BJ (cell line): Measurements from ENCODE around the gene DKK2. TPM values are rescaled to one million over a fixed set of nuclear protein-coding genes. Genes with fewer than 3 reads are reported as not detected.

Experiments used
- CTCF ChIA-PET: fragments of 350-600 bp; formaldehyde crosslinking; extraction: SDS; loops from one replicate; lab custom pipeline; 2021; ENCODE audit warnings: antibody characterized with exemption, inconsistent platforms; lab: Yijun Ruan, JAX
- POLR2A ChIA-PET: fragments of 300-600 bp; sonication (Branson Sonifier 250); formaldehyde crosslinking; extraction: SDS; loops from one replicate; lab custom pipeline; 2021; ENCODE audit warnings: antibody characterized with exemption; lab: Charles Lee
- DNase-seq: peaks from one replicate; pipeline ENCODE4 v3.0.0-alpha.2; 2011; ENCODE audit warnings: low read depth
- H3K27me3 ChIP-seq: 2 replicates; pipeline ENCODE4 v1.6.0; 2011; ENCODE audit warnings: low read length; ENCODE audit not compliant: control insufficient read depth, insufficient read depth
- H3K36me3 ChIP-seq: 2 replicates; pipeline ENCODE4 v1.5.1; 2011; ENCODE audit warnings: low read length; ENCODE audit not compliant: control insufficient read depth, insufficient read depth
- H3K4me3 ChIP-seq: 2 replicates; pipeline ENCODE4 v1.5.1; 2011; ENCODE audit warnings: low read depth, mild to moderate bottlenecking, control low read depth, low read length
- polyA plus RNA-seq: library from polyadenylated mRNA; depleted of rRNA; stranded (reverse); fragments of >200 nt; gene quantifications from 2 replicates; pipeline ENCODE4 v1.2.3, GENCODE V29; 2011
- TF ChIP-seq, protein P1 (sequence below): IDR thresholded peaks from 2 replicates; pipeline ENCODE4 v1.5.1; 2011; ENCODE audit warnings: low read depth, mild to moderate bottlenecking, control low read depth, inconsistent platforms, low read length, moderate library complexity; ENCODE audit not compliant: insufficient read depth

The DKK2 gene
- polyA plus RNA-seq, 1 experiment, result 0.25 TPM

DNA sequence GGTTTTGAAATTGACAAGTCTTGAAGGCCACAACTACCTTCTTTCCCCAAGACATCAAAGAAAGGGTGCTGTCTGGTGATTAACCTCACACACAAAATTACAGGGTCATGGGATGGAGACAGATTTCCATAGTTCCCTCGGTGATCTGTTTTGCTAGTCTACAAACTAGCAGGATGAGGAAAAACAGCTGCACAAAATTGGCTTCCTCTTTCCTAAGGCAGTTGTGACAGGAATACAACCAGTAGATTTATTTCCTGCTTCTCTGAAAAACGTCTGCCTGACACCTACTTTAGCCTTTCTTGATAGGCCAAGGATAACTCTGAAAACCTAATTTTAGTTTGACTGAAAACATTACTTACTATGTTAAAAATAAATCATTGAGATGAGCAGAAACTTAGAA is 39.6 kb downstream of the DKK2 start:
- CTCF ChIA-PET, result no interaction called here
- DNase-seq, result no peak
- POLR2A ChIA-PET, result no interaction called here
- Histone ChIP-seq H3K36me3 (no peaks in the 10 kb centered on the region), H3K4me3 (no peak overlapping the region), H3K27me3 (no peaks in the 10 kb centered on the region)
- TF ChIP-seq, protein P1, sequence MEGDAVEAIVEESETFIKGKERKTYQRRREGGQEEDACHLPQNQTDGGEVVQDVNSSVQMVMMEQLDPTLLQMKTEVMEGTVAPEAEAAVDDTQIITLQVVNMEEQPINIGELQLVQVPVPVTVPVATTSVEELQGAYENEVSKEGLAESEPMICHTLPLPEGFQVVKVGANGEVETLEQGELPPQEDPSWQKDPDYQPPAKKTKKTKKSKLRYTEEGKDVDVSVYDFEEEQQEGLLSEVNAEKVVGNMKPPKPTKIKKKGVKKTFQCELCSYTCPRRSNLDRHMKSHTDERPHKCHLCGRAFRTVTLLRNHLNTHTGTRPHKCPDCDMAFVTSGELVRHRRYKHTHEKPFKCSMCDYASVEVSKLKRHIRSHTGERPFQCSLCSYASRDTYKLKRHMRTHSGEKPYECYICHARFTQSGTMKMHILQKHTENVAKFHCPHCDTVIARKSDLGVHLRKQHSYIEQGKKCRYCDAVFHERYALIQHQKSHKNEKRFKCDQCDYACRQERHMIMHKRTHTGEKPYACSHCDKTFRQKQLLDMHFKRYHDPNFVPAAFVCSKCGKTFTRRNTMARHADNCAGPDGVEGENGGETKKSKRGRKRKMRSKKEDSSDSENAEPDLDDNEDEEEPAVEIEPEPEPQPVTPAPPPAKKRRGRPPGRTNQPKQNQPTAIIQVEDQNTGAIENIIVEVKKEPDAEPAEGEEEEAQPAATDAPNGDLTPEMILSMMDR, result no peak

DNA sequence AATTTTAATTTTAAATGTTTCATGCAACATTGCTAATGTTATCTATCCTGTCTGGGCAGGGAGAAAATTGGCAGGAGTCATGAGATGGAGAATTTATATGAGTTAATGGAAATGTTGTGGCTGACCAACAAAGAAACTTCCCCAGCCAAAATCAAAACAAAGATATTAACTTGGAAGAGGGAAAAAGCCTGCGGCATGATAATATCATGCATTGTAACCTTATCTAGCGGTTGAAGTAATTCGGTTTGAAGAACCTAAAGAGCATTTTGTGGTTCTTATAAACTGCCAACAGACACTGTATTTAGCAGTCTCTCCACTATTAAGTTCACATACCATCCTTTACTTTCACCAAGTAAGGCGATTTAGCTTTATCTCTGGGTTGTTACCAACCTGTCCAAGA is 42.3 kb downstream of the DKK2 start:
- Histone ChIP-seq H3K27me3 (no peaks in the 10 kb centered on the region), H3K36me3 (no peaks in the 10 kb centered on the region), H3K4me3 (no peak overlapping the region)
- ChIA-PET CTCF (interaction anchor here (1.0 kb wide), 1 partner anchor 43 kb away, joined by 3 read pairs; no protein-coding TSS in a partner anchor), POLR2A (no interaction called here)
- TF ChIP-seq, protein P1, result no peak
- DNase-seq, result no peak

DNA sequence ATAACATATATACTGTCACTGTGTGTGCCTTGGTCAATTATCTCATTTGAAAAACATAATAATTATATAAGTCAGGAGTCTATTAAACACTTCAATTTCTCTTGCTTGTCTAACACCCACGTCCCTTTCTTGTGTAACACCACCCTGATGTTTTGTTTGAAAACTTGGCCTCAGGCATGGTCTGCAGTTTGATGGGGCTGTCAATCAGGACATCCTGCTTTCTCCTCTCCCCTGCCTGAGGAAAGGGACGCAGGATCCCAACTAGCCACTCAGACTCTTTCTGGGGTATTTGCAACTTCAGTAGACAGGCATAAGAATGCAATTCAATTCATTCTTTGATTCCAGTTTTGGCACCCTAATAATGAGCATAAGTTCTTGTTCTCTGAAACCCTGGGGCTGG is 48.8 kb downstream of the DKK2 start:
- TF ChIP-seq, protein P1, result no peak
- CTCF ChIA-PET, result no interaction called here
- no peak overlapping the region for H3K4me3 ChIP-seq
- POLR2A ChIA-PET, result no interaction called here
- H3K36me3 ChIP-seq, result no peaks in the 10 kb centered on the region
- H3K27me3 ChIP-seq, result no peaks in the 10 kb centered on the region
- DNase-seq, result no peak

DNA sequence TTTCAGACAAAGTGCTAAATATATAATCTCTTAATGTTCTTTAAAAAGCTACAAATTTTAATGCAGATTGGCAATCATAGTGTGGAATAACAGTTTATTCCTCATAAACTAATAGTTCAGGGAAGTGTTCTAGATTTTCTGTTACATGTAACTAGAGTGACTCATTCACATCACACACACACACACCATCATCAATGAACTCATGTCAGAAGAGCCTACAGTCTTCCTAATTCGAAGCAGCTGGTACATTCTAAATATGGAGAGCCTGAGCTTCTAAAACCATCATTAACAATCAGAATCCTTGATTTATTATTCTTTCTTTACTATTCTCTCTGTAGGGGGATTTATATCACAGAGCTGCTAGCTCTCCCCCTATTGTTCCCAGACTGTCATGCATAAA is 49.6 kb downstream of the DKK2 start:
- CTCF ChIA-PET, result no interaction called here
- no peak overlapping the region for H3K4me3 ChIP-seq
- DNase-seq, result peak; percentile 11

DNA sequence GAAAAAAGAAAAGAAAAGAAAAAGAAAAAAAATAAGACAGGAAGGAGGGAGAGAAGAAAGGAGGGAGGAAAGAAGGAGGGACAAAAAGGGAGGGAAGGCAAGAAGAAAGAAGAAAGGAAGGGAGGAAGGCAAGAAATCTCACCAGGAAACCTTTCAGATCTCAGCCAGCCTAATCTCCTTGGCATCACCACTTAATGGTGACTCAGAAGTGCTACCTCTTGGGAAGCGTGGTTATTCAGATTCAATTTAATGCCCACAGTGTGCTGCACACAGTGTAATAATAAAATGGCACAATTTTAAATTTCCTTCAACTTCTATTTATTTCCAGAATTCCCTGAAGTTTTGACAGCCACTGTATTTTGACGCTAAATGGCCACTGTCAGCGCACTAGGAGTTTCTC is 50.3 kb downstream of the DKK2 start:
- TF ChIP-seq, protein P1, result no peak
- DNase-seq, result no peak
- Histone ChIP-seq H3K36me3 (no peaks in the 10 kb centered on the region), H3K27me3 (no peaks in the 10 kb centered on the region), H3K4me3 (no peak overlapping the region)
- ChIA-PET CTCF (no interaction called here), POLR2A (no interaction called here)

More for the DNA sequence above, 49.6 kb downstream of the DKK2 start:
- POLR2A ChIA-PET, result no interaction called here
- TF ChIP-seq, protein P1, result no peak
- H3K36me3 ChIP-seq, result no peaks in the 10 kb centered on the region
- H3K27me3 ChIP-seq, result no peaks in the 10 kb centered on the region
